AG04450 (cell line): ENCODE results near the gene HEY2. TPM values are rescaled to one million over a fixed set of nuclear protein-coding genes. Genes with fewer than 3 reads are reported as not detected.

Source experiments
- CTCF ChIA-PET: fragments of 300-600, 350-600 bp; formaldehyde crosslinking; extraction: SDS; loops from one replicate; lab custom pipeline; 2022; ENCODE audit warnings: antibody characterized with exemption, inconsistent platforms; lab: Charles Lee
- POLR2A ChIA-PET: fragments of 350-600 bp; formaldehyde crosslinking; extraction: SDS; loops from one replicate; lab custom pipeline; 2021; ENCODE audit warnings: antibody characterized with exemption, inconsistent platforms; lab: Yijun Ruan, JAX
- DNase-seq: peaks from one replicate; pipeline ENCODE4 v3.0.0-alpha.2; 2011; ENCODE audit warnings: low read depth, low spot score
- H3K27ac ChIP-seq: one replicate; pipeline ENCODE4 v1.5.1; 2012; ENCODE audit warnings: low read depth, low read length, control low read depth
- H3K27me3 ChIP-seq: one replicate; pipeline ENCODE4 v1.6.0; 2012; ENCODE audit warnings: low read length; ENCODE audit not compliant: control insufficient read depth, insufficient read depth
- H3K4me3 ChIP-seq: 2 replicates; pipeline ENCODE4 v1.5.1; 2011; ENCODE audit warnings: mild to moderate bottlenecking, low read depth, low read length, control low read depth
- H3K9me3 ChIP-seq: 2 replicates; pipeline ENCODE4 v1.5.1; 2012; ENCODE audit warnings: low read length; ENCODE audit not compliant: control insufficient read depth, insufficient read depth
- CTCF ChIP-seq: IDR thresholded peaks from 2 replicates; pipeline ENCODE4 v1.5.1; 2011; ENCODE audit warnings: low read depth, low read length, control low read depth, inconsistent platforms
- polyA plus RNA-seq: library from polyadenylated mRNA; depleted of rRNA; stranded (reverse); fragments of >200 nt; gene quantifications from 2 replicates; pipeline ENCODE4 v1.2.3, GENCODE V29; 2011

The HEY2 gene
- polyA plus RNA-seq, 1 experiment: not detected

- no peak for DNase-seq
- CTCF ChIA-PET: interaction anchor here (0.6 to 14.6 kb wide), 26 partner anchors 10 to 477 kb away, joined by 3 to 196 read pairs (median 4); partner anchors contain the start of gene HINT3
- Histone ChIP-seq H3K27ac (no peak overlapping the region), H3K9me3 (no peaks in the 10 kb centered on the region), H3K4me3 (peak overlapping the region; percentile 76), H3K27me3 (no peaks in the 10 kb centered on the region)
- peak; percentile 71 for TF ChIP-seq CTCF
- POLR2A ChIA-PET: interaction anchor here (0.8 to 2.5 kb wide), 7 partner anchors 10 to 185 kb away, joined by 3 to 15 read pairs (median 4); no protein-coding TSS in a partner anchor
Measured at GRCh38 chr6:125791151-125791819, 41.9 kb downstream of the HEY2 start.

GRCh38 chr6:125791820-125792165, 42.4 kb downstream of the HEY2 start:
- Histone ChIP-seq H3K27me3 (no peaks in the 10 kb centered on the region), H3K27ac (no peak overlapping the region), H3K4me3 (peak overlapping the region; percentile 76), H3K9me3 (no peaks in the 10 kb centered on the region)
- no peak for DNase-seq
- POLR2A ChIA-PET: interaction anchor here (1.9 kb wide), 1 partner anchor 18 kb away, joined by 4 read pairs; no protein-coding TSS in a partner anchor
- CTCF ChIA-PET: interaction anchor here (0.5 to 14.6 kb wide), 24 partner anchors 11 to 478 kb away, joined by 3 to 196 read pairs (median 4); partner anchors contain the start of gene HINT3
- TF ChIP-seq CTCF: no peak

GRCh38 chr6:125792172-125792571, 42.7 kb downstream of the HEY2 start:
- Histone ChIP-seq H3K9me3 (no peaks in the 10 kb centered on the region), H3K27me3 (no peaks in the 10 kb centered on the region), H3K4me3 (peak overlapping the region; percentile 76; the same call in 1 of the 2 replicates), H3K27ac (no peak overlapping the region)
- no peak for DNase-seq
- CTCF ChIA-PET: interaction anchor here (0.5 to 14.6 kb wide), 20 partner anchors 11 to 478 kb away, joined by 3 to 196 read pairs (median 4); partner anchors contain the start of gene HINT3
- POLR2A ChIA-PET: no interaction called here
- TF ChIP-seq CTCF: no peak

- no peak for DNase-seq
- POLR2A ChIA-PET: no interaction called here
- no peak for TF ChIP-seq CTCF
- no peaks in the 10 kb centered on the region for H3K9me3 ChIP-seq
- H3K27me3 ChIP-seq: no peaks in the 10 kb centered on the region
- no peak overlapping the region for H3K27ac ChIP-seq
- CTCF ChIA-PET: interaction anchor here (1.1 to 14.6 kb wide), 6 partner anchors 11 to 181 kb away, joined by 3 to 196 read pairs (median 15); partner anchors contain the start of gene HINT3
- H3K4me3 ChIP-seq: no peak overlapping the region
Measured at GRCh38 chr6:125792680-125793079, 43.2 kb downstream of the HEY2 start.

- DNase-seq: no peak
- Histone ChIP-seq H3K9me3 (no peaks in the 10 kb centered on the region), H3K27me3 (no peaks in the 10 kb centered on the region), H3K27ac (no peak overlapping the region), H3K4me3 (no peak overlapping the region)
- ChIA-PET CTCF (interaction anchor here (0.9 to 8.4 kb wide), 6 partner anchors 8 to 181 kb away, joined by 3 to 79 read pairs (median 4); partner anchors contain the start of gene HINT3), POLR2A (no interaction called here)
- no peak for TF ChIP-seq CTCF
Measured at GRCh38 chr6:125793280-125793679, 43.8 kb downstream of the HEY2 start.
